SIG-M5 treated with dmso at 0.1 percent for 504 hours (cell line): ENCODE measurements around the gene SNRPD3.
"Not testable (repeated sequence)": the region's sequence is repeated elsewhere in the genome, so short reads cannot be mapped to it uniquely, and the experiment has no call there.

Source experiments
- DNase-seq: peaks from one replicate; lab custom pipeline; 2025; ENCODE audit not compliant: unreplicated experiment; lab: John Stamatoyannopoulos, UW

Gene SNRPD3

GRCh38 chr22:24608327-24608726 lies 52.5 kb downstream of the SNRPD3 start:
- DNase-seq = not testable (repeated sequence)

GRCh38 chr22:24609888-24610287 lies 54.1 kb downstream of the SNRPD3 start:
- not testable (repeated sequence) for DNase-seq

GRCh38 chr22:24614794-24615193 lies 59.0 kb downstream of the SNRPD3 start:
- not testable (repeated sequence) for DNase-seq

GRCh38 chr22:24621244-24621643 lies 65.4 kb downstream of the SNRPD3 start:
- not testable (repeated sequence) for DNase-seq

- DNase-seq = not testable (repeated sequence)
Measured at GRCh38 chr22:24622596-24622995, 66.8 kb downstream of the SNRPD3 start.
